SK-N-SH treated with all-trans-retinoic acid at 6 μM for 48 hours (cell line): ENCODE data around the gene JKAMP.

ENCODE experiments used
- ATAC-seq: fragments of 200-7000 bp; cut with Tn5 transposase; 3 replicates; pipeline ENCODE4 v1.9.1; 2020; ENCODE audit warnings: mild to moderate bottlenecking, moderate library complexity
- ARNTL ChIP-seq: fragments of 450-650 bp; formaldehyde crosslinking; IDR thresholded peaks from 2 replicates; pipeline ENCODE4 v1.5.0; 2020; ENCODE audit warnings: low read depth, mild to moderate bottlenecking, moderate library complexity, borderline replicate concordance
- BACH2 ChIP-seq: fragments of 250-450 bp; sonication (Bioruptor Pico); IDR thresholded peaks from 2 replicates; pipeline ENCODE4 v1.9.0; 2021; ENCODE audit warnings: mild to moderate bottlenecking, borderline replicate concordance
- CSDC2 ChIP-seq: fragments of 250-450 bp; sonication (Bioruptor Pico); IDR thresholded peaks from 2 replicates; pipeline ENCODE4 v1.5.0; 2020; ENCODE audit warnings: mild to moderate bottlenecking, moderate library complexity
- CSRNP3 ChIP-seq: fragments of 250-450 bp; sonication (Bioruptor Pico); IDR thresholded peaks from 2 replicates; pipeline ENCODE4 v1.5.1; 2021; ENCODE audit warnings: mild to moderate bottlenecking, moderate library complexity
- ESRRG ChIP-seq: fragments of 250-450 bp; sonication (Bioruptor Pico); IDR thresholded peaks from 2 replicates; pipeline ENCODE4 v1.6.1; 2021; ENCODE audit warnings: mild to moderate bottlenecking
- GLIS3 ChIP-seq: fragments of 250-450 bp; sonication (Bioruptor Pico); IDR thresholded peaks from 2 replicates; pipeline ENCODE4 v1.5.0; 2020; ENCODE audit warnings: mild to moderate bottlenecking, moderate library complexity
- ISL1 ChIP-seq: fragments of 250-450 bp; sonication (Bioruptor Pico); IDR thresholded peaks from 2 replicates; pipeline ENCODE4 v2.1.2; 2022; ENCODE audit warnings: mild to moderate bottlenecking, moderate library complexity
- OSR1 ChIP-seq: fragments of 250-450 bp; sonication (Bioruptor Pico); IDR thresholded peaks from 2 replicates; pipeline ENCODE4 v1.8.0; 2022; ENCODE audit warnings: moderate library complexity, mild to moderate bottlenecking, inconsistent platforms
- PPARA ChIP-seq: fragments of 250-450 bp; sonication (Bioruptor Pico); IDR thresholded peaks from 2 replicates; pipeline ENCODE4 v1.5.0; 2020; ENCODE audit warnings: mild to moderate bottlenecking, borderline replicate concordance
- SNAI2 ChIP-seq: fragments of 250-450 bp; sonication (Bioruptor Pico); IDR thresholded peaks from 2 replicates; pipeline ENCODE4 v1.5.0; 2020; ENCODE audit warnings: mild to moderate bottlenecking, moderate library complexity
- TCF4 ChIP-seq: fragments of 250-450 bp; sonication (Bioruptor Pico); IDR thresholded peaks from 2 replicates; pipeline ENCODE4 v1.8.0; 2021; ENCODE audit warnings: mild to moderate bottlenecking, moderate library complexity, borderline replicate concordance
- TOX ChIP-seq: fragments of 250-450 bp; sonication (Bioruptor Pico); IDR thresholded peaks from 2 replicates; pipeline ENCODE4 v1.8.0; 2021; ENCODE audit warnings: mild to moderate bottlenecking, moderate library complexity, borderline replicate concordance
- ZC3H10 ChIP-seq: fragments of 250-450 bp; sonication (Bioruptor Pico); IDR thresholded peaks from 2 replicates; pipeline ENCODE4 v1.5.1; 2021; ENCODE audit warnings: mild to moderate bottlenecking, moderate library complexity
- ZFP3 ChIP-seq: fragments of 250-450 bp; sonication (Bioruptor Pico); IDR thresholded peaks from 2 replicates; pipeline ENCODE4 v1.5.0; 2020; ENCODE audit warnings: mild to moderate bottlenecking, moderate library complexity
- ZFP30 ChIP-seq: fragments of 450-650 bp; formaldehyde crosslinking; IDR thresholded peaks from 2 replicates; pipeline ENCODE4 v1.5.0; 2022; ENCODE audit warnings: mild to moderate bottlenecking, moderate library complexity
- ZNF70 ChIP-seq: fragments of 450-650 bp; formaldehyde crosslinking; IDR thresholded peaks from 2 replicates; pipeline ENCODE4 v1.5.0; 2020; ENCODE audit warnings: mild to moderate bottlenecking, moderate library complexity
- ZNF8 ChIP-seq: fragments of 450-650 bp; formaldehyde crosslinking; IDR thresholded peaks from 2 replicates; pipeline ENCODE4 v1.5.0; 2020; ENCODE audit warnings: mild to moderate bottlenecking, moderate library complexity
- TF ChIP-seq, protein P1 (sequence below): fragments of 250-450 bp; sonication (Bioruptor Pico); IDR thresholded peaks from 2 replicates; pipeline ENCODE4 v1.8.0; 2021; ENCODE audit warnings: low read depth, mild to moderate bottlenecking, moderate library complexity, borderline replicate concordance
- TF ChIP-seq, protein P2 (sequence below): fragments of 250-450 bp; sonication (Bioruptor Pico); IDR thresholded peaks from 2 replicates; pipeline ENCODE4 v1.5.1; 2020; ENCODE audit warnings: low read depth, mild to moderate bottlenecking, moderate library complexity
- TF ChIP-seq, protein P3 (sequence below): fragments of 250-450 bp; sonication (Bioruptor Pico); IDR thresholded peaks from 2 replicates; pipeline ENCODE4 v1.8.0; 2020; ENCODE audit warnings: mild to moderate bottlenecking, moderate library complexity, borderline replicate concordance
- TF ChIP-seq, protein P4 (sequence below): fragments of 250-450 bp; sonication (Bioruptor Pico); IDR thresholded peaks from 2 replicates; pipeline ENCODE4 v1.5.0; 2020; ENCODE audit warnings: mild to moderate bottlenecking, moderate library complexity

JKAMP gene

GRCh38 chr14:59490756-59491155 lies 6.4 kb downstream of the JKAMP start:
- no peak for ATAC-seq
- TF ChIP-seq ARNTL (CRISPR knock-in tag) (no peak), CSRNP3 (CRISPR knock-in tag) (no peak), BACH2 (CRISPR knock-in tag) (no peak), GLIS3 (CRISPR knock-in tag) (no peak), ZNF70 (CRISPR knock-in tag) (no peak), ZC3H10 (CRISPR knock-in tag) (no peak), PPARA (CRISPR knock-in tag) (no peak), ISL1 (CRISPR knock-in tag) (no peak)
- TF ChIP-seq, protein P1, sequence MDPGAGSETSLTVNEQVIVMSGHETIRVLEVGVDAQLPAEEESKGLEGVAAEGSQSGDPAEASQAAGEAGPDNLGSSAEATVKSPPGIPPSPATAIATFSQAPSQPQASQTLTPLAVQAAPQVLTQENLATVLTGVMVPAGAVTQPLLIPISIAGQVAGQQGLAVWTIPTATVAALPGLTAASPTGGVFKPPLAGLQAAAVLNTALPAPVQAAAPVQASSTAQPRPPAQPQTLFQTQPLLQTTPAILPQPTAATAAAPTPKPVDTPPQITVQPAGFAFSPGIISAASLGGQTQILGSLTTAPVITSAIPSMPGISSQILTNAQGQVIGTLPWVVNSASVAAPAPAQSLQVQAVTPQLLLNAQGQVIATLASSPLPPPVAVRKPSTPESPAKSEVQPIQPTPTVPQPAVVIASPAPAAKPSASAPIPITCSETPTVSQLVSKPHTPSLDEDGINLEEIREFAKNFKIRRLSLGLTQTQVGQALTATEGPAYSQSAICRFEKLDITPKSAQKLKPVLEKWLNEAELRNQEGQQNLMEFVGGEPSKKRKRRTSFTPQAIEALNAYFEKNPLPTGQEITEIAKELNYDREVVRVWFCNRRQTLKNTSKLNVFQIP (CRISPR knock-in tag) = no peak

DNA sequence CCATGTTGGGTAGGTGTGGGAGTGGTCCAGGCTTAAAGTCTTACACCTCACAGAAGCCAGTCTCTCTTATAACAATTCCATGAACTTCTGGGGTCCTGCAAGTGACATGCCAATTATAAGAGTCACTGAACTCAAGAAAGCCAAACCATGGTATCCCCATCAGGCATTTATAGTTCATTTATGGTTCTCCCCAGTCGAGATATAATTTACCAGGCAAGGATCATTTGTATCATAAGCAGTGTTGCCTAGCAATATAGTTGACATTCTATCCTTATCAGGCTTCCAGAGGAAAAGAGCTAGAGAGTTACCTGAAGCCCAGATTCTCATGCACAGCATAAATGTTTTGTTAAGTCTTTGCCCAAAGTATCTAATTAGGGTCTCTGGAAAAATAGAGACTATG lies 8.1 kb downstream of the JKAMP start:
- TF ChIP-seq, protein P2, sequence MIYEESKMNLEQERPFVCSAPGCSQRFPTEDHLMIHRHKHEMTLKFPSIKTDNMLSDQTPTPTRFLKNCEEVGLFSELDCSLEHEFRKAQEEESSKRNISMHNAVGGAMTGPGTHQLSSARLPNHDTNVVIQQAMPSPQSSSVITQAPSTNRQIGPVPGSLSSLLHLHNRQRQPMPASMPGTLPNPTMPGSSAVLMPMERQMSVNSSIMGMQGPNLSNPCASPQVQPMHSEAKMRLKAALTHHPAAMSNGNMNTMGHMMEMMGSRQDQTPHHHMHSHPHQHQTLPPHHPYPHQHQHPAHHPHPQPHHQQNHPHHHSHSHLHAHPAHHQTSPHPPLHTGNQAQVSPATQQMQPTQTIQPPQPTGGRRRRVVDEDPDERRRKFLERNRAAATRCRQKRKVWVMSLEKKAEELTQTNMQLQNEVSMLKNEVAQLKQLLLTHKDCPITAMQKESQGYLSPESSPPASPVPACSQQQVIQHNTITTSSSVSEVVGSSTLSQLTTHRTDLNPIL (CRISPR knock-in tag) = no peak
- no peak for TF ChIP-seq ZNF8
- TF ChIP-seq SNAI2 (CRISPR knock-in tag) = no peak
- no peak for TF ChIP-seq PPARA (CRISPR knock-in tag)
- TF ChIP-seq TCF4 = no peak
- no peak for TF ChIP-seq ARNTL (CRISPR knock-in tag)
- TF ChIP-seq ZNF70 (CRISPR knock-in tag) = no peak
- TF ChIP-seq, protein P3, sequence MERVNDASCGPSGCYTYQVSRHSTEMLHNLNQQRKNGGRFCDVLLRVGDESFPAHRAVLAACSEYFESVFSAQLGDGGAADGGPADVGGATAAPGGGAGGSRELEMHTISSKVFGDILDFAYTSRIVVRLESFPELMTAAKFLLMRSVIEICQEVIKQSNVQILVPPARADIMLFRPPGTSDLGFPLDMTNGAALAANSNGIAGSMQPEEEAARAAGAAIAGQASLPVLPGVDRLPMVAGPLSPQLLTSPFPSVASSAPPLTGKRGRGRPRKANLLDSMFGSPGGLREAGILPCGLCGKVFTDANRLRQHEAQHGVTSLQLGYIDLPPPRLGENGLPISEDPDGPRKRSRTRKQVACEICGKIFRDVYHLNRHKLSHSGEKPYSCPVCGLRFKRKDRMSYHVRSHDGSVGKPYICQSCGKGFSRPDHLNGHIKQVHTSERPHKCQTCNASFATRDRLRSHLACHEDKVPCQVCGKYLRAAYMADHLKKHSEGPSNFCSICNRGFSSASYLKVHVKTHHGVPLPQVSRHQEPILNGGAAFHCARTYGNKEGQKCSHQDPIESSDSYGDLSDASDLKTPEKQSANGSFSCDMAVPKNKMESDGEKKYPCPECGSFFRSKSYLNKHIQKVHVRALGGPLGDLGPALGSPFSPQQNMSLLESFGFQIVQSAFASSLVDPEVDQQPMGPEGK = no peak
- TF ChIP-seq TOX = no peak
- no peak for TF ChIP-seq ISL1 (CRISPR knock-in tag)
- TF ChIP-seq OSR1 (CRISPR knock-in tag) = no peak
- TF ChIP-seq ZFP3 (CRISPR knock-in tag) = no peak
- TF ChIP-seq BACH2 (CRISPR knock-in tag) = no peak
- no peak for TF ChIP-seq CSDC2
- no peak for ATAC-seq

GRCh38 chr14:59500732-59501131 lies 16.4 kb downstream of the JKAMP start:
- ATAC-seq = no peak
- TF ChIP-seq SNAI2 (CRISPR knock-in tag) = no peak
- TF ChIP-seq, protein P1 (CRISPR knock-in tag) = no peak
- TF ChIP-seq, protein P4, sequence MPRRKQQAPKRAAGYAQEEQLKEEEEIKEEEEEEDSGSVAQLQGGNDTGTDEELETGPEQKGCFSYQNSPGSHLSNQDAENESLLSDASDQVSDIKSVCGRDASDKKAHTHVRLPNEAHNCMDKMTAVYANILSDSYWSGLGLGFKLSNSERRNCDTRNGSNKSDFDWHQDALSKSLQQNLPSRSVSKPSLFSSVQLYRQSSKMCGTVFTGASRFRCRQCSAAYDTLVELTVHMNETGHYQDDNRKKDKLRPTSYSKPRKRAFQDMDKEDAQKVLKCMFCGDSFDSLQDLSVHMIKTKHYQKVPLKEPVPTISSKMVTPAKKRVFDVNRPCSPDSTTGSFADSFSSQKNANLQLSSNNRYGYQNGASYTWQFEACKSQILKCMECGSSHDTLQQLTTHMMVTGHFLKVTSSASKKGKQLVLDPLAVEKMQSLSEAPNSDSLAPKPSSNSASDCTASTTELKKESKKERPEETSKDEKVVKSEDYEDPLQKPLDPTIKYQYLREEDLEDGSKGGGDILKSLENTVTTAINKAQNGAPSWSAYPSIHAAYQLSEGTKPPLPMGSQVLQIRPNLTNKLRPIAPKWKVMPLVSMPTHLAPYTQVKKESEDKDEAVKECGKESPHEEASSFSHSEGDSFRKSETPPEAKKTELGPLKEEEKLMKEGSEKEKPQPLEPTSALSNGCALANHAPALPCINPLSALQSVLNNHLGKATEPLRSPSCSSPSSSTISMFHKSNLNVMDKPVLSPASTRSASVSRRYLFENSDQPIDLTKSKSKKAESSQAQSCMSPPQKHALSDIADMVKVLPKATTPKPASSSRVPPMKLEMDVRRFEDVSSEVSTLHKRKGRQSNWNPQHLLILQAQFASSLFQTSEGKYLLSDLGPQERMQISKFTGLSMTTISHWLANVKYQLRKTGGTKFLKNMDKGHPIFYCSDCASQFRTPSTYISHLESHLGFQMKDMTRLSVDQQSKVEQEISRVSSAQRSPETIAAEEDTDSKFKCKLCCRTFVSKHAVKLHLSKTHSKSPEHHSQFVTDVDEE (CRISPR knock-in tag) = no peak
- TF ChIP-seq ISL1 (CRISPR knock-in tag) = no peak
- TF ChIP-seq GLIS3 (CRISPR knock-in tag) = no peak
- TF ChIP-seq ESRRG (CRISPR knock-in tag) = no peak
- TF ChIP-seq ZFP30 (CRISPR knock-in tag) = no peak
- TF ChIP-seq ZFP3 (CRISPR knock-in tag) = no peak
- no peak for TF ChIP-seq ARNTL (CRISPR knock-in tag)
- TF ChIP-seq, protein P2 (CRISPR knock-in tag) = no peak
- TF ChIP-seq TCF4 = no peak
- no peak for TF ChIP-seq ZNF8
- TF ChIP-seq ZNF70 (CRISPR knock-in tag) = no peak
- TF ChIP-seq ZC3H10 (CRISPR knock-in tag) = no peak
